Measurements from ENCODE around the gene SMS.
"Not testable (repeated sequence)": the region's sequence is repeated elsewhere in the genome, so short reads cannot be mapped to it uniquely, and the experiment has no call there.

Gene SMS

GRCh38 chrX:21952624-21953023 lies 12.1 kb downstream of the SMS start:
- DNase-seq (ENCODE audit: low spot score), result no peak

GRCh38 chrX:21953195-21953830 lies 12.8 kb downstream of the SMS start:
- DNase-seq (ENCODE audit: low spot score), result not testable (repeated sequence)

GRCh38 chrX:21955403-21956189 lies 15.1 kb downstream of the SMS start:
- no peak for DNase-seq (ENCODE audit: low spot score)

DNA sequence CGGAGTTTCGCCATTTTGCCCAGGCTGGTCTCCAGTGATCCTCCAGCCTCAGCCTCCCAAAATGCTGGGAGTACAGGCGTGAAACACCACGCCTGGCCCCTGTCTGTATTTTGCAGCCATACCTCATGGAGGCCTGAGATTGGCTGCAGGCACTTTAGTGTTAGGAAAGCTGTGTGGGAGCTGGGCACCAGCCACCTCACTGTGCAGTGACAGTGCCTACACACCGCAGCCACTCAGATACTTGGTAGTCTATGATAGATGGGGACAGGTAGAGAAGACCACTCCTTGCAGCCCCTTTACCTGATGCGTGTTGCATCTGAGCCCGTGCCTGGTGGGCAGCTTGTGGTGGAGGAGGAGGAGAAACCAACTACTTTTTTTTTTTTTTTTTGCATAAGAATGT lies 16.3 kb downstream of the SMS start:
- no peak for DNase-seq (ENCODE audit: low spot score)

DNA sequence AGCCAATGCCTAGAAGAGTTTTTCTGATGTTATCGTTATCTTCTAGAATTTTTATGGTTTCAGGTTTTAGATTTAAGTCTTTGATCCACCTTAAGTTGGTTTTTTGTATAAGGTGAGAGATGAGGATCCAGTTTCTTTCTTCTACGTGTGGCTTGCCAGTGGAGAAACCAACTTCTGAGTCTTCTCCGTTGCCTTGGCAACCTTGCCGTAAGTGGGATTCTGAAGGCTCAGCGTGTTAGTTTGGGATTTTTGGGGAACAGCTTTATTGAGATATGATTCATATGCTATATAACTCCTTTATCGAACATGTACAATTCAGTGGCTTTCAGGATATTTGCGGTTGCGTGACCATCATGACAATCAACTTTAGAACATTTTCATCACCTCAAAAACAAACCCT lies 17.7 kb downstream of the SMS start:
- DNase-seq (ENCODE audit: low spot score), result no peak

GRCh38 chrX:21958916-21959315 lies 18.4 kb downstream of the SMS start:
- no peak for DNase-seq (ENCODE audit: low spot score)

- DNase-seq (ENCODE audit: low spot score), result no peak
Measured at GRCh38 chrX:21959362-21960051, 19.0 kb downstream of the SMS start.

DNA sequence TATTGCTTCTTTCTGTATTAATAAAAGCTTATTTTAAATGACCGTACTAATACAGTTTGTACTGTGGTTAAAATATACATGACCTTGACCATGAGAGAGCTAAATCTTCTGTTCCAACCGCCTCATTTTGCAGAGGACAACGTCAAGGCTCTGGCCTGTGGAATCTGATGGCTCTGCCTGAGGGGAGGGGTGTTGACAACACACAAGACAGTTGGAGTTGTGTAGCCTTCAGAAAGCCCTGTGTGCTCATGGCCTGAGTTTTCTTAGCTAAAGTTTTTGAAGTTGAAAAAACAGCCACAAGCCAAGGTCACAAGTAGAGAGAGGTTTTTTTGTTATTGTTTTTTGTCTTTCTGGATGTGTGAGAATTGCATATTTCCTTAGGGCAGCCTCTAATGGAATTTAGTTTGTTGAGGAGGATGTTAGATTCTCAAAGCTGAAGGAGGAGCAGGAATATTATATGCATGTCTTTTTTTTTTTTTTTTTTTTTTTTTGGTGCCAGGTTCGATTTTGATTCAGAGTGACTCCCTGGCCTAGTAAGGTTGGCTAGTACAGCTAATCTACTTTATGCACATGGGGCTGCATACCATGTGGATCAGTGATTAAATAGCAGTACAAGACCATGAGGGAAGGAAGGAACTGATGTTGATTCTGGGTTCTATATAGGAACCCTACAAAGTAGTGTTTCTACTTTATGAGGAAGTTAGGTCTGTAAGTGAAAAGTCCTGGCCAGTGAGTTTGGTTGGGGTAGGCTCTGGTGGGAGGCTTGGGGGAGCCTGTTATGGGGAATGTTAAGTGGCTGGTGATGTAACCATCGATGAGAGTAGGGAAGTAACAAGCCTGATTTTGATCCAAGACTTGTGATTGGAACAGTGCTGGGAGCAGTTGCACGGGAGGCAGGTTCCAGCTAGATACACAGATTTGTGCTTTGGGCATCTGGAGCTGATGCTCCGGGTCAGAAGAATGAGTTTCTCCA lies 20.3 kb downstream of the SMS start:
- no peak for DNase-seq (ENCODE audit: low spot score)

- DNase-seq (ENCODE audit: low spot score), result no peak
Measured at GRCh38 chrX:21962361-21962760, 21.9 kb downstream of the SMS start.

- no peak for DNase-seq (ENCODE audit: low spot score)
Measured at GRCh38 chrX:21963269-21963668, 22.8 kb downstream of the SMS start.

DNA sequence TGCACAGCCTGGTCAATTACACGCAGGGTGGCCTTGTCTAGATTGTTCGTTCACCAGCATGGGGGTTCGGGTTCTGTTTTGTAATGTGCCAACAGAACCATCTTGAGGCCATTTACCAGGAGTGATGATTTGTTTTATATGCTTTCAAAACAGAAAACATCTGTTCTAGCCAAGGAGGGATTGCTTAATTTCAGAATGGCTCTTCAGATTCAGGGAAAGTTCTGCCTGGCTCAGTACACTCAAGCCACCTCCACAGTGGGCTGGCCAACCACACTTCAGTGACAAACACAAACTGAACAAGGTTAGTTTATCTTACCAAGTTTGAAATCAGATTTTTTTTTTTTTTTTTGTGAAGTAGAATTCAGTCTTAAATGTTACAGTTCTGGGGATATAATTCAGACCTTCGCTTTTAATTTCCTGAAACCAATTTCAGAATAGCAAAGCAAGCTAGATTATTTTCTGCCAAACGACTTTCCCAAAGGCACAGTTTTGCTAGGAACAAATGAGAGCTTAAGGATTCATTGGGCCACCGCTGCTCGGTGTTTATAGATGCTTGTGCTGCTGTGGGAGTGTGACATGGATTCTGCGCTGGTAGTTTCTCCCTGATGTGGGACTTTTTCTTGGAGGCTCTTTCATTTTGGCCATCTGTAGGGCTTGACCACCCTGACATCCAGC lies 23.4 kb downstream of the SMS start:
- no peak for DNase-seq (ENCODE audit: low spot score)

- DNase-seq (ENCODE audit: low spot score), result no peak
Measured at GRCh38 chrX:21966866-21967265, 26.4 kb downstream of the SMS start.

DNA sequence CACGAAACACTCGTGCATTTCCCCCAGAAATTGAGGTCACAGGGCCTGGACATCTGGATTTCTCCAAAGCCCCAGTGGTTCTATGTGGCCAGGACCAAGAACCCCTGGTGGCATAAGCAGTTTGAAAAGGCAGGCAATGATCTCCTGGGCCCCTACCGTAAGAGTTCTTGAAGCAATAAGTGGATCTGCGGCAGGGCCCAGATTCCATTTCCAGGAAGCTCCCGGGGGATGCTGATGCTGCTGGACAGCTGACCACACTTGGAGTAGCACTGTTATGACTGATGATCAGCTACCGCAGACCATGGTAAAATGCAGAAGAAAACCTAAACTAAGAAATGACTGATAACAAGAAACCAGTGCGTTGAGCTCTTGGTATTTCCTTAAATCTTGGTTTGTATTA lies 27.8 kb downstream of the SMS start:
- no peak for DNase-seq (ENCODE audit: low spot score)

GRCh38 chrX:21970326-21970725 lies 29.8 kb downstream of the SMS start:
- no peak for DNase-seq (ENCODE audit: low spot score)

DNA sequence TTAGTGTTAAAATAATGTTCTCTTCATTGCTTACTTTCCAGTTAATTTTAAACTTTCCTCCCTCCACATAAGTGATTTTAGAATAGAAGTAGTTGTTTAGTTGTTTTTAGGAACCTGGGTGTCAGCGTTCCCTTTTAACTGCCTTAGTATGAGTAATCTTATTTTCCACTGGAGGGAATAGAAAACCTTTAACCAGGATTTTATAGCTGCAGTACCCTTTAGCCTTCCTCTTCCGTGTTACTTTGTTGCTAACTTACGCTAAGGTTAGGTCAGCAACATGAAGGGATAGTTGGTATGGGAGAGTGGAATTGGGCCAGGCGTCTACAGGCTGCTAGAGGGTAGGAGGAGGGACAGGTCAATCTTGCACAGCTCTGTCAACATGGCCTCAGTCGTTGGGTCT lies 31.5 kb downstream of the SMS start:
- DNase-seq (ENCODE audit: low spot score), result no peak

GRCh38 chrX:21972721-21973120 lies 32.2 kb downstream of the SMS start:
- no peak for DNase-seq (ENCODE audit: low spot score)

DNA sequence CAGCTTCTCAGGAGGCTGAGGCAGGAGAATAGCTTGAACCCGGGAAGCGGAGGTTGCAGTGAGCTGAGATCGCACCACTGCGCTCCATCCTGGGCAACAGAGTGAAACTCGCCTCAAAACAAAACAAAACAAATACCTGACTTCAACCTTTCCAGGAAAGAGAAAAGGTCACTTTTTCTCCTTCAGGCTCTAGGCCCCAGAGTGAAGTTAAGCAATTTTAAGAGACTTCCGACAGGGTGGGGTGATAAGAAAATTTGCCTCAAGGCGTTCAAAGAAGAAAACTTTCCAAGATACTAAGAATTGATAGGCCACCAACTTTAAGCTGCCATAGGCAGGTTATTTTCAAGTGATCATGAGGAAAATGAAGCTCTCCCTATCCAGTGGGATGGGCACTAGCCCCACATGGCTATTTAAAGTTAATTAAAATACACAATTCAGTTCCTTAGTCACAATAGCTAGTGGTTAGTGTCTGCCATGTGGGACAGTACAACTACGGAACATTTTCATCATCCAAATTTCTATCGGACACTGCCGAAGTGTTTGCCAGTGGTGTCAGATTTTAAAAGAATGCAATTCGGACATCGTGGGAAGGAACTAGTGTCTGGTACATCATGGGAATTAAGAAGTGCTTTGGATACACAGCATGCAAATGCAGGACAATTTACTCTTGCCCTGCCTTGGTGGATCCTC lies 33.0 kb downstream of the SMS start:
- no peak for DNase-seq (ENCODE audit: low spot score)

DNA sequence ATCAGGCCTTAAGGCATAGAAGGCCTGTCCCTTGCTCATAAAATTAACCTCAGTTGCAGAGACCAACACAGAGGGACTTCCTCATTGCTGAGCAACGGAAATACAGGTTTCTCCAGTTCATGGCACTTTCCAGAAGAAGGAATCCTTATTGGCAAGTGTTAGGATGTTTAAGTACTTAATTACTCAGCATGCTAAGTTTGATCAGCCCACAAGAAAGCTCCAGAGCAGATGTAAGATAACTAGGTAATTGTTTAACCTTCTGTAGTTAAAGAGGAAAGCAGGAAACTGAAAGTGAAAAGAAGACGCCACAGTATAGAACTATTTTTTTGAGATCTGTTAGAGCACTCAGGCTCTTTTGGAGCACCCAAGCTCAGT lies 33.5 kb downstream of the SMS start:
- DNase-seq (ENCODE audit: low spot score), result no peak

- no peak for DNase-seq (ENCODE audit: low spot score)
Measured at GRCh38 chrX:21975242-21975641, 34.7 kb downstream of the SMS start.

DNA sequence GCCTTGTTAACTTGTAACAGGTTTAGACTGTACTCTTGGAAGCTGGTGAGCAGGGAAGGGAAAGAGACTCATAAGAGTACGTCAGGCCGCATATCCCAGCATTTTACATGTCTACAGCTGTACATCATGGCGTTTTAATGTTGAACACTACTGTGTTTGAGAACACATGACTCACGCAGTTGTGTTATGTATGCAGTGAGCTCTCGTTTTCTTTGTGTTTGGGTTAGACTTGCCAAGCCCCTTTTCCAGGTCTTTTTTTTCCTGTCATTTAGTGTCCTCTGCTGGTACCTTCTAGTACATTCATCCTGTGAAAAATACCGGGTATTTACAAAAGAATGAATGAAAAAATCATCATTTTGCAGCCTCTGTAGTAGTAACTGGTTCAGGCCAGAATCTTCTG lies 35.3 kb downstream of the SMS start:
- DNase-seq (ENCODE audit: low spot score), result no peak

GRCh38 chrX:21978346-21978745 lies 37.8 kb downstream of the SMS start:
- no peak for DNase-seq (ENCODE audit: low spot score)
